AG04450 (cell line): ENCODE measurements around the gene GRK5. TPM values are rescaled to one million over a fixed set of nuclear protein-coding genes. Genes with fewer than 3 reads are reported as not detected.

Experiments used
- CTCF ChIA-PET: fragments of 300-600, 350-600 bp; formaldehyde crosslinking; extraction: SDS; loops from one replicate; lab custom pipeline; 2022; ENCODE audit warnings: antibody characterized with exemption, inconsistent platforms; lab: Charles Lee
- POLR2A ChIA-PET: fragments of 350-600 bp; formaldehyde crosslinking; extraction: SDS; loops from one replicate; lab custom pipeline; 2021; ENCODE audit warnings: antibody characterized with exemption, inconsistent platforms; lab: Yijun Ruan, JAX
- DNase-seq: peaks from one replicate; pipeline ENCODE4 v3.0.0-alpha.2; 2011; ENCODE audit warnings: low read depth, low spot score
- H3K27ac ChIP-seq: one replicate; pipeline ENCODE4 v1.5.1; 2012; ENCODE audit warnings: low read depth, low read length, control low read depth
- H3K27me3 ChIP-seq: one replicate; pipeline ENCODE4 v1.6.0; 2012; ENCODE audit warnings: low read length; ENCODE audit not compliant: control insufficient read depth, insufficient read depth
- H3K4me3 ChIP-seq: 2 replicates; pipeline ENCODE4 v1.5.1; 2011; ENCODE audit warnings: mild to moderate bottlenecking, low read depth, low read length, control low read depth
- H3K9me3 ChIP-seq: 2 replicates; pipeline ENCODE4 v1.5.1; 2012; ENCODE audit warnings: low read length; ENCODE audit not compliant: control insufficient read depth, insufficient read depth
- CTCF ChIP-seq: IDR thresholded peaks from 2 replicates; pipeline ENCODE4 v1.5.1; 2011; ENCODE audit warnings: low read depth, low read length, control low read depth, inconsistent platforms
- polyA plus RNA-seq: library from polyadenylated mRNA; depleted of rRNA; stranded (reverse); fragments of >200 nt; gene quantifications from 2 replicates; pipeline ENCODE4 v1.2.3, GENCODE V29; 2011

The GRK5 gene
- polyA plus RNA-seq, 1 experiment: 27.6 TPM

GRCh38 chr10:119370111-119370741 is 162.9 kb downstream of the GRK5 start:
- TF ChIP-seq CTCF: no peak
- ChIA-PET POLR2A (interaction anchor here (0.6 to 1.4 kb wide), 6 partner anchors 31 to 163 kb away, joined by 3 to 6 read pairs (median 4); partner anchors contain the start of gene GRK5), CTCF (interaction anchor here (1.1 kb wide), 1 partner anchor 171 kb away, joined by 4 read pairs; no protein-coding TSS in a partner anchor)
- Histone ChIP-seq H3K9me3 (no peaks in the 10 kb centered on the region), H3K27me3 (no peaks in the 10 kb centered on the region), H3K4me3 (no peak overlapping the region), H3K27ac (peak overlapping the region; percentile 85)
- peak; percentile 61 for DNase-seq

- CTCF ChIA-PET: interaction anchor here (1.1 kb wide), 1 partner anchor 172 kb away, joined by 4 read pairs; no protein-coding TSS in a partner anchor
- TF ChIP-seq CTCF: no peak
- H3K27ac ChIP-seq: peak overlapping the region; percentile 85
Observed at GRCh38 chr10:119370972-119371703, 163.8 kb downstream of the GRK5 start.

GRCh38 chr10:119371704-119372663 is 164.6 kb downstream of the GRK5 start:
- no peaks in the 10 kb centered on the region for H3K9me3 ChIP-seq
- no peak for DNase-seq
- H3K4me3 ChIP-seq: no peak overlapping the region
- peak overlapping the region; percentile 53 for H3K27ac ChIP-seq
- ChIA-PET POLR2A (interaction anchor here (0.7 to 1.4 kb wide), 5 partner anchors 30 to 163 kb away, joined by 3 to 6 read pairs (median 4); no protein-coding TSS in a partner anchor), CTCF (interaction anchor here (0.6 kb wide), 1 partner anchor 107 kb away, joined by 3 read pairs; no protein-coding TSS in a partner anchor)
- no peaks in the 10 kb centered on the region for H3K27me3 ChIP-seq
- TF ChIP-seq CTCF: no peak

More at GRCh38 chr10:119370972-119371703, 163.8 kb downstream of the GRK5 start:
- POLR2A ChIA-PET: interaction anchor here (0.7 to 1.4 kb wide), 8 partner anchors 30 to 164 kb away, joined by 3 to 6 read pairs (median 4); partner anchors contain the start of gene GRK5
- DNase-seq: peak; percentile 66
- no peaks in the 10 kb centered on the region for H3K9me3 ChIP-seq
- peak overlapping the region; percentile 12 for H3K4me3 ChIP-seq
- H3K27me3 ChIP-seq: no peaks in the 10 kb centered on the region

GRCh38 chr10:119373294-119374102 is 166.1 kb downstream of the GRK5 start:
- POLR2A ChIA-PET: interaction anchor here (0.6 kb wide), 1 partner anchor 72 kb away, joined by 3 read pairs; no protein-coding TSS in a partner anchor
- Histone ChIP-seq H3K27me3 (no peaks in the 10 kb centered on the region), H3K9me3 (no peaks in the 10 kb centered on the region), H3K4me3 (no peak overlapping the region), H3K27ac (peak overlapping the region; percentile 11)
- TF ChIP-seq CTCF: no peak
- DNase-seq: no peak
- CTCF ChIA-PET: no interaction called here
